Left kidney (tissue), 2 donors: Measurements from ENCODE around the gene AK1. TPM values are rescaled to one million over a fixed set of nuclear protein-coding genes. Genes with fewer than 3 reads are reported as not detected.

Experiments
- DNase-seq: peaks from one replicate; pipeline ENCODE4 v3.0.0-alpha.2; 2013
- polyA plus RNA-seq: library from polyadenylated mRNA; unstranded; fragments of 120-200 nt; gene quantifications from one replicate; pipeline ENCODE4 v1.2.1, GENCODE V29; 2013; ENCODE audit not compliant: insufficient read length

AK1 gene
- polyA plus RNA-seq, 1 donor: 32.8 TPM

GRCh38 chr9:127822108-127822507 is 55.4 kb downstream of the AK1 start:
- no peak for DNase-seq

- no peak for DNase-seq
Observed at GRCh38 chr9:127818574-127818973, 58.9 kb downstream of the AK1 start.

DNA sequence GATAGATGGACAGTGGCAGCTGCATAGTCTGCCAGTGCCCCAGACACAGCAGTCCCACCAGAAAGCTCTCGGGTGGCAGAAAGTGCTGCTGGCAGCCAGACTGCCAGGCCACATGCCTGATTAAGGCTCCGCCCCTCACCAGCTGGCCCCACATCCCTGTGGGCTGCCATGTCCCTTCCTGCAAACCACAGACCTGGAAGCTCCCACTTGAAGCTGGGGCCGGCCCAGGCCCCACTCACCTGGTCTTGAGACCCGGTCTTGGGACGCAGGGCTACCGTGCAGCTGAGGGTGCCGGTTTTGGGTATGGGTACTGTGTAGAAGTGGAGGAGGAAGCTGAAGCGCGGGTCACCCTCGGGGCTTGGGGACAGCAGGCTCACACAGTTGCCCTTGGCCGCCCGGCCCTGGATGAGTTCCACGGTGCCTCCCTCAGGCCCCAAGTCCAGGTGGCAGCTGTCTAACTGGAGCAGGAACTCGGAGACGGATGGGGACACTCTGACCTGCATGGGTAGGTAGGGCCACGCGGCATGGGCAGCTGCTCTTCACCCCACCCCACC is 59.5 kb downstream of the AK1 start:
- DNase-seq: no peak

- no peak for DNase-seq
Observed at GRCh38 chr9:127816728-127817127, 60.7 kb downstream of the AK1 start.

Other genes starting within 250 kb of the AK1 start
- gene CFAP157, start 170.7 kb downstream of the AK1 start, polyA plus RNA-seq: 4.3 TPM
- 8.0 TPM for gene PTRH1, start 162.0 kb downstream of the AK1 start, polyA plus RNA-seq
- gene TTC16, start 161.6 kb downstream of the AK1 start, polyA plus RNA-seq: 0.28 TPM
- gene TOR2A, start 142.4 kb downstream of the AK1 start, polyA plus RNA-seq: 11.9 TPM
- 11.2 TPM for gene SH2D3C, start 99.0 kb downstream of the AK1 start, polyA plus RNA-seq
- 72.9 TPM for gene CDK9, start 91.6 kb downstream of the AK1 start, polyA plus RNA-seq
- 44.1 TPM for gene FPGS, start 74.8 kb downstream of the AK1 start, polyA plus RNA-seq
- gene ENG, start 23.0 kb downstream of the AK1 start, polyA plus RNA-seq: 53.5 TPM
- gene ST6GALNAC6, start 21.9 kb upstream of the AK1 start, polyA plus RNA-seq: 38.4 TPM
- 9.8 TPM for gene ST6GALNAC4, start 39.4 kb upstream of the AK1 start, polyA plus RNA-seq
- gene PIP5KL1, start 53.1 kb upstream of the AK1 start, polyA plus RNA-seq: 1.4 TPM
- 35.6 TPM for gene DPM2, start 60.2 kb upstream of the AK1 start, polyA plus RNA-seq
- gene EEIG1, start 103.3 kb upstream of the AK1 start, polyA plus RNA-seq: 34.2 TPM
- 10.8 TPM for gene NAIF1, start 189.6 kb upstream of the AK1 start, polyA plus RNA-seq
- gene SLC25A25, start 190.6 kb upstream of the AK1 start, polyA plus RNA-seq: 12.9 TPM